ENCODE data around the gene CLSTN1. TPM values are rescaled to one million over a fixed set of nuclear protein-coding genes. Genes with fewer than 3 reads are reported as not detected.

The CLSTN1 gene
- total and polyA plus RNA-seq, 10 of the 15 experiments (the other 5 are each of a cell fraction or from before 2014, with no cell fraction given): 2.7 to 64.4 (median 23.2) TPM

DNA sequence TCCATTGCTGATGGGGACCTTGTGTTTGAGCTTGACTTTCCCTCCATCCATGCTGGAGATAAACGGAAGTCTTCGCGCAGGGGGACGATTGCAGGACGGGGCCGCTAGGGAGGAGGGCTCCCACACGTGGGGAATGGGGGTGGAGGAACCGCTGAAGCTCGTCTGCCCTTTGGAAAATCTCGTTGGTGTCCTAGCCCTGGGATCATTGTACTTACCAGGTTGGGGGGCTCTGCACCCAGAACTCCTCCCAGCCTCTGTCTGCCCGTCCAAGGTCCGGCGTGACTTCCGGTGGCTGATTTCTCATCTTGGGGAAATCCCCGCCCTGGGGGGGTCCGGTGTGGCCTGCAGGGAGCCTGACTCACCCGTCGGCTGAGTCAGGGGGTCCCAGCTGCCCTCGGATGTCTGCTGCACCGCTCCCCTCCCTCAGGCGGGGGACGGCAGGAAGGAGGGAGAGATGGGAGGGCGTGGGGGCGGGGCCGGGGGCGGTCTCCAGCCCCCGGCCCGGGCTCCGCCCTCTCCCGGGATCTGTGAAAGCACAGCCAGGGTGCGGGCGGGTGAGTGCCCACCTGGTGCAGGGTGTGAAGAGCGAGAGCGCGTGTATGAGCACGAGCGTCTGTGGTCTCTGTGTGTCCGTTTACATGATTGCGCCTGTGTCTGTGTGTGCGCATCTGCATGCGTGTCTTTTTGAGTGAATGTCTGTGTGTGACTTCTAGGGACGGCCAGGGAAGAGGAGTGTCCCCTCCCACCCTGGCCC is 136.5 kb downstream of the CLSTN1 start (continued):
- TF ChIP-seq BACH1 (IDR thresholded peaks at IDR 0.05; ENCODE audit: borderline replicate concordance) (no peak; the same call in 1 of the 2 replicates), POLR2AphosphoS5 (IDR thresholded peaks at IDR 0.05; ENCODE audit: low read length) (peak; percentile 43; the same call in 1 of the 2 replicates), EZH2 (IDR thresholded peaks at IDR 0.05; ENCODE audit: borderline replicate concordance, control insufficient read depth, low read depth, low read length) (no peak), ESRRA (IDR thresholded peaks at IDR 0.05; ENCODE audit: low read length) (peak; percentile 45; the same call in 1 of the 2 replicates), PML (IDR thresholded peaks at IDR 0.05; ENCODE audit: low read length) (no peak), ZZZ3 (IDR thresholded peaks at IDR 0.05; ENCODE audit: control insufficient read depth, insufficient read length, low read depth) (no peak), NRF1 (conservative IDR thresholded peaks at IDR 0.05; ENCODE audit: low read depth, low read length) (no peak), ZNF24 (IDR thresholded peaks at IDR 0.05) (no peak), WRNIP1 (IDR thresholded peaks at IDR 0.05; ENCODE audit: borderline replicate concordance, low read depth, low read length) (no peak), ASH2L (IDR thresholded peaks at IDR 0.05; ENCODE audit: borderline replicate concordance, low read depth) (no peak), JUNB (IDR thresholded peaks at IDR 0.05) (no peak), PAX8 (IDR thresholded peaks at IDR 0.05) (no peak), CREM (IDR thresholded peaks at IDR 0.05; ENCODE audit: low read depth) (peak; percentile 37), MEF2B (IDR thresholded peaks at IDR 0.05; ENCODE audit: partially characterized antibody, poor library complexity, severe bottlenecking) (peak; percentile 49), ZBTB33 (IDR thresholded peaks at IDR 0.05) (no peak), KAT2A (conservative IDR thresholded peaks at IDR 0.05; ENCODE audit: control insufficient read depth, low read depth, low read length) (no peak), RCOR1 (conservative IDR thresholded peaks at IDR 0.05; ENCODE audit: low read depth, low read length) (no peak), HCFC1 (IDR thresholded peaks at IDR 0.05; ENCODE audit: low read length) (no peak), ZBTB40 (IDR thresholded peaks at IDR 0.05; ENCODE audit: borderline replicate concordance) (peak; percentile 74), NR2F1 (conservative IDR thresholded peaks at IDR 0.05) (no peak)
- TF ChIP-seq, protein P1, sequence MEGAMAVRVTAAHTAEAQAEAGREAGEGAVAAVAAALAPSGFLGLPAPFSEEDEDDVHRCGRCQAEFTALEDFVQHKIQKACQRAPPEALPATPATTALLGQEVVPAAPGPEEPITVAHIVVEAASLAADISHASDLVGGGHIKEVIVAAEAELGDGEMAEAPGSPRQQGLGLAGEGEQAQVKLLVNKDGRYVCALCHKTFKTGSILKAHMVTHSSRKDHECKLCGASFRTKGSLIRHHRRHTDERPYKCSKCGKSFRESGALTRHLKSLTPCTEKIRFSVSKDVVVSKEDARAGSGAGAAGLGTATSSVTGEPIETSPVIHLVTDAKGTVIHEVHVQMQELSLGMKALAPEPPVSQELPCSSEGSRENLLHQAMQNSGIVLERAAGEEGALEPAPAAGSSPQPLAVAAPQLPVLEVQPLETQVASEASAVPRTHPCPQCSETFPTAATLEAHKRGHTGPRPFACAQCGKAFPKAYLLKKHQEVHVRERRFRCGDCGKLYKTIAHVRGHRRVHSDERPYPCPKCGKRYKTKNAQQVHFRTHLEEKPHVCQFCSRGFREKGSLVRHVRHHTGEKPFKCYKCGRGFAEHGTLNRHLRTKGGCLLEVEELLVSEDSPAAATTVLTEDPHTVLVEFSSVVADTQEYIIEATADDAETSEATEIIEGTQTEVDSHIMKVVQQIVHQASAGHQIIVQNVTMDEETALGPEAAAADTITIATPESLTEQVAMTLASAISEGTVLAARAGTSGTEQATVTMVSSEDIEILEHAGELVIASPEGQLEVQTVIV (IDR thresholded peaks at IDR 0.05; ENCODE audit: borderline replicate concordance, partially characterized antibody): no peak
- TF ChIP-seq, protein P2, sequence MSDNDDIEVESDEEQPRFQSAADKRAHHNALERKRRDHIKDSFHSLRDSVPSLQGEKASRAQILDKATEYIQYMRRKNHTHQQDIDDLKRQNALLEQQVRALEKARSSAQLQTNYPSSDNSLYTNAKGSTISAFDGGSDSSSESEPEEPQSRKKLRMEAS (IDR thresholded peaks at IDR 0.05; ENCODE audit: low read depth, low read length): peak; percentile 14; the same call in 1 of the 2 replicates
